SKM-1 (cell line): Measurements from ENCODE around the gene JRKL.
"Not testable (repeated sequence)": the region's sequence is repeated elsewhere in the genome, so short reads cannot be mapped to it uniquely, and the experiment has no call there.

Experiments used
- DNase-seq: peaks from one replicate; lab custom pipeline; 2025; ENCODE audit not compliant: unreplicated experiment; lab: John Stamatoyannopoulos, UW

Gene JRKL

DNA sequence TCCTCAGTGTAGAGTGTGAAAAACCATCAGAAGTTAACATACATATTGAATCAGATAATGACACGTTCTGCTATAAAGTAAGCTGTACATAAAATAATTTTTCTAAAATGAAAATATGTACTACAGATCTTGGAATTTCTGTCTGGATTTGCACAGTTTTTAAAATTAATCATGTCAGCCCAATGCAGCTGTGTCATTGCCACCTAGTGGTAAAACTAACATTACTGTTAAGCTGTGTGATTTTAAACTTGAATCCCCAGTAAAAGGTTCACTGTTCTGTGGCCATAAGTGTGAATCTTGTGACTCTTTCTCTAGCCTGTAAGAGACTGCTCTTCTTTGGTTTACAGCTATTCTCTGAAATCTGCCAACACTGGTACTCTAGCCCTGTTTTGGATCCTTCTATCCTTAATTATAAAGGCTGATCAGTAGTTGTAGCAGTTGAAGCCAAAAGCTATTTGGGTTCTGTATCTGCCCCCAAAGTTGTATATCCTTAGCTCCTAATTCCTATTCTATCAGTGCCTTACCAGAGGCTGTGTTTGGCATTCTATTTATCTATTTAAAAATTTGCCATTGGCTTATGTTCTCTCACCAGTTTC, 4.0 kb downstream of the JRKL start:
- no peak for DNase-seq

GRCh38 chr11:96394773-96395172, 5.0 kb downstream of the JRKL start:
- DNase-seq, result no peak

DNA sequence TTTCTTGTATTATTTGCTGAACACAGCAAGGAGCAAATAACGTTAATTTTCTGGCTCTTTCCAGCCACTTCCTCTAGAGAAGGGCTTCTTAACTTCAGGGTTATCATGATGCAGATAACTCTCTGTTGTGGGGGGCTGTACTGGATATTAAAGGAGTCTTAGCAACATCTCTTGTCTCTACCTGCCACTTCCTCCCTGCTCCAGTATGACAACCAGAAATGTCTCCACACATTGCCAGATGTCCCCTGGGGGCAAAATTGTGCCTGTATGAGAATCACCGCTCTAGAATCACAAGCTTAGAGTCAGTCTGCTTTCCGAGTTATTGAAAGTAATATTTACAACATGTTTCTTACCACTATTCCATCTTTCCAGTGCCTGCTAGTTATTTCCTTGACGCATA, 6.8 kb downstream of the JRKL start:
- DNase-seq, result no peak

GRCh38 chr11:96397863-96398262, 8.1 kb downstream of the JRKL start:
- DNase-seq, result no peak

DNA sequence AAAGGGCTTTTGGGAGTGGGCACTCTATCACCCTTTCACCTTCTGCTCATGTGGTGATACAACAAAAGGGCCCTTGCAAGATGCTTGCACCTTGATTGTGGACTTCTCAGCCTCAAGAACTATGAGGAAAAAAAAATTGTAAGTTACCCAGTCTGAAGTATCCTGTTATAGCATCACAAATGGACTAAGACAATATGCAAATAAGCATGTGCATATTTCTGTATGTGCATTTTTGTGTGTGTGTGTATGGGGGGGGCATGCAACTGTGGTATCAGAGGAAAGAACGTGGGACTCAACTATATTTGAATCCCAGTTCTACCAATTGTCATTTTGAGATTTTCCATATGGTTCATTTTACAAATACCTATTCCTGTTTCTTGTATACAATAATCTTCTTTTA, 10.9 kb downstream of the JRKL start:
- no peak for DNase-seq

DNA sequence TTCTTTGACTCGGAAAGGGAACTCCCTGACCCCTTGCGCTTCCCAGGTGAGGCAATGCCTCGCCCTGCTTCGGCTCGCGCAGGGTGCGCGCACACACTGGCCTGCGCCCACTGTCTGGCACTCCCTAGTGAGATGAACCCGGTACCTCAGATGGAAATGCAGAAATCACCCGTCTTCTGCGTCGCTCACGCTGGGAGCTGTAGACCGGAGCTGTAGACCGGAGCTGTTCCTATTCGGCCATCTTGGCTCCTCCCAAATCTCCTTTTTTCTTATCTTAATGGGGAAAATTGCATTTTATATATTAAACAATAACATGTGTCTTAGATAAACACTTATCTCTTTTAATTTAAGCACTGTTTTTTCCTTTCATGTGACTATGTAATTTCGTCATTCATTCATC, 21.6 kb downstream of the JRKL start:
- not testable (repeated sequence) for DNase-seq

GRCh38 chr11:96412761-96413381, 23.1 kb downstream of the JRKL start:
- no peak for DNase-seq

GRCh38 chr11:96413408-96413807, 23.6 kb downstream of the JRKL start:
- DNase-seq, result no peak

DNA sequence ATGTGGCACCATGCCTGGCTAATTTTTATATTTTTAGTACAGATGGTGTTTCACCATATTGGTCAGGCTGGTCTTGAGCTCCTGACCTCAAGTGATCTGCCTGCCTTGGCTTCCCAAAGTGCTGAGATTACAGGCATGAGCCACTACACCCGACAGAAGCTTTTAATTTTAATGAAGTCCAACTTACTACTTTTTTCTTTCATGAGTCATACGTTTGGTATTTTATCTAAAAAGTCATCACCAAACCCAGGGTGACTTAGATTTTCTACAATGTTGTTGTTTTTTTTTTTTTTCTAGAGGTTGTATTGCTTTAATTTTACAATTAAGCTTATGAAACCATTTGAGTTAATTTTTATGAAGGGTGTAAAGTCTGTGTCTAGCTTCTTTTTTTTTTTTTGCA, 34.9 kb downstream of the JRKL start:
- DNase-seq, result no peak

DNA sequence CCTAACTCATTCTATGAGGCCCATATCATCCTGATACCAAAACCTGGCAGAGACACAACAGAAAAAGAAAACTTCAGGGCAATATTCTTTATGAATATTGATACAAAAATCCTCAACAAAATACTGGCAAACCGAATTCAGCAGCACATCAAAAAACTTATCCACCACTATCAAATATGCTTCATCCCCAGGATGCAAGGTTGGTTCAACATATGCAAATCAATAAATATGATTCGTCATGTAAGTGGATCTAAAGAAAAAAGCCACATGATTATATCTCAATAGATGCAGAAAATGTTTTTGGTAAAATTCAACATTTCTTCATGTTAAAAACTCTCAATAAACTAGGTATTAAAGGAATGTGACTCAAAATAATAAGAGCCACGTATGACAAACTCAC, 40.9 kb downstream of the JRKL start:
- no peak for DNase-seq

- not testable (repeated sequence) for DNase-seq
Observed at GRCh38 chr11:96432654-96433053, 42.8 kb downstream of the JRKL start.
